ENCODE results near the gene RNF19B.
"Not testable (repeated sequence)": the region's sequence is repeated elsewhere in the genome, so short reads cannot be mapped to it uniquely, and the experiment has no call there.

The RNF19B gene

DNA sequence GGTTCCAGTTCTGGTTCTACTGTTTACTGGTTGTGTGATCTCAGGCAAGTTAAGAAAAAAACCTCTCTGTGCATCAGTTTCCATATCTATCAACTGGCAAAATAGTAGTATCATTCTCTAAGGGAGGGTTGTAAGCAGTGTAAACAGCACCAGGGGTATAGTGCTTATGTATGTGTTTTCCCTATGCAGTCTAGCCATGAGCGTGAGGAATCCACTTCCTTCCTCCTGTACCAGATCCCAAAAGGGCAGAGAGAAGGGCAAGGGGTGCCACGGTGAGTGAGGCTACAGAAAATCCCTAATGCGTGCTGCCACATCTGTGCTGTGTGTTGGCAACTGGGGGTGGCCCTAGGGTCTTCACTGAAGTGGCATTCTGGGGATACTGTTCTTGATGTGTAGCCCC lies 18.4 kb upstream of the RNF19B start:
- peaks cover 4 to 6% of the 10 kb centered on the region in 2 donors for H3K9me3 Mint-ChIP-seq
- H3K4me3 Mint-ChIP-seq, result peak overlapping the region in 1 of 2 donors; percentile 56
- no peak for ATAC-seq
- H3K27ac Mint-ChIP-seq, result no peak overlapping the region
- DNase-seq, result no peak
- no peaks in the 10 kb centered on the region for H3K27me3 Mint-ChIP-seq
- peaks cover 52% of the 10 kb centered on the region for H3K4me1 Mint-ChIP-seq

DNA sequence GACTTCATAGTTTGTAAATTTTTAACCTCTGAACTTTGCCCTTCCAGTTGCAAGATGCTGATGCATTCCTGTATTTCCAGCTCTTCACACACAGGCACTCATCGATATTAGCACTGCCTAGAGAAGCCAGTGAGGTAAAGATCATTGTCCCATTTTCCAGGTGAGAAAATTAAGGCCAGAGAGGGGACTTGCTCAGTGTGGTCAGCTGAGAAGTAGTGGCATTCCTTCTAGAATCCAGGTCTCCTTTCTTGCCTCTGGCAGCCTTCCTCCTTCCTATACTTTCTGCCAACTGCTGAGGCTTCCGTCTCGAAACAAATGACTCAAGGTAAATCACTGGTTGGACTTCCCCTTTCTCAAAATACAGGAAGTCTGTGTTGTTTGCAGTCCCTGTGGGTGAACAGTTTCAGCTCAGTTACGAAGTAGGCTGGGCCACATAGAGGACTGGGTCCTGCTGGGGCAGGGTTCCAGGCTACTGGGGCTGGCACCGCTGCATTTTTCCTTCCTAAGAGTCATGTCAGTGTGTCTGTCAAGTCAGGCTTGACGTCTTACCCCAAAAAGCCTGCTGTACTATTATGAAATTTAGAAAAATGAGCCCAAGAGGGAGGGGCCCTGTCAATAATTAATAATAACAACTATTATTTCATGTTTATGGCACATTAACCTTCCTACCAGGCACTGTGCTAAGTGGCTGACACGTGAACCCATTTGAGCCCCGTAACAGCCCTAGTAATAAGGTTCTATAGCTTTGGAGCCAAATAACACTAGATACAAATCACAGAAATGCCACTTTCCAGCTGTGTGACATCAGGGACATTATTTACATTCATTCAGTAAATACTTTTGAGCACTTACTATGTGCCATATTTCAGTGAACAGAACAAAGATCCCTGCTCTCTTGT lies 16.6 kb upstream of the RNF19B start:
- DNase-seq, result peak; percentile 48 to 78
- Mint-ChIP-seq H3K27ac (peak overlapping the region; percentile 92 to 94), H3K4me1 (peaks cover 52% of the 10 kb centered on the region), H3K4me3 (peak overlapping the region; percentile 41 to 82), H3K9me3 (peaks cover 4 to 6% of the 10 kb centered on the region in 2 donors), H3K27me3 (no peaks in the 10 kb centered on the region)
- ATAC-seq, result peak; percentile 98

DNA sequence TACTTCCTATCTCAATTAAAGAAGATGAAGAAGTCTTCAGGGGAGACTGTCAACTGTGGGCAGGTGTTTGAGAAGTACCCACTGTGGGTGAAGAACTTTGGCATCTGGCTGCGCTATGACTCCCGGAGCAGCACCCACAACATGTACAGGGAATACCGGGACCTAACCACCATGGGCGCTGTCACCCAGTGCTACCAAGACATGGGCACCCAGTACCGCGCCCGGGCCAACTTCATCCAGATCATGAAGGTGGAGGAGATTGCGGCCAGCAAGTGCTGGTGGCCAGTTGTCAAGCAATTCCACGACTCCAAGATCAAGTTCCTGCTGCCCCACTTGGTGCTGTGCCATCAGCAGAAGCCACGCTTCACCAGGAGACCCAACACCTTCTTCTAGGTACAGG lies 15.5 kb upstream of the RNF19B start:
- DNase-seq, result no peak
- Mint-ChIP-seq H3K4me3 (no peak overlapping the region), H3K27ac (no peak overlapping the region), H3K9me3 (peaks cover 4 to 6% of the 10 kb centered on the region in 2 donors), H3K27me3 (no peaks in the 10 kb centered on the region), H3K4me1 (peaks cover 48% of the 10 kb centered on the region)
- no peak for ATAC-seq

DNA sequence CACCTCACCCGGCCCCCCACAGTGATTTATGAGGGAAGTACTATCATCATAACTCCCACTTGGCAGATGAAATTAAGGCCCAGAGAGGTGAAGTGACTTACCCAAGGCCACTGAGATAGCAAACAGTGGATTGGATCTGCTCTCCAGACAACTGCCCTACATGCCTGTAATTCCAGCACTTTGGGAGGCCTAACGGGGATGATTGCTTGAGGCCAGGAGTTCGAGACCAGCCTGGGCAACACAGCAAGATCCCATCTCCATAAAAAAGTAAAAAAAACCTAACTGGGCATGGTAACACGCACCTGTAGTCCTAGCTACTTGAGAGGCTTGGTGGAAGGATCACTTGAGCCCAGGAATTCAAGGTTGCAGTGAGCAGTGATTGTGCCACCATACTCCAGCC lies 14.2 kb upstream of the RNF19B start:
- Mint-ChIP-seq H3K4me3 (no peak overlapping the region), H3K4me1 (peaks cover 36% of the 10 kb centered on the region), H3K27me3 (no peaks in the 10 kb centered on the region), H3K27ac (no peak overlapping the region), H3K9me3 (peaks cover 4 to 6% of the 10 kb centered on the region in 2 donors)
- no peak for ATAC-seq
- no peak for DNase-seq

DNA sequence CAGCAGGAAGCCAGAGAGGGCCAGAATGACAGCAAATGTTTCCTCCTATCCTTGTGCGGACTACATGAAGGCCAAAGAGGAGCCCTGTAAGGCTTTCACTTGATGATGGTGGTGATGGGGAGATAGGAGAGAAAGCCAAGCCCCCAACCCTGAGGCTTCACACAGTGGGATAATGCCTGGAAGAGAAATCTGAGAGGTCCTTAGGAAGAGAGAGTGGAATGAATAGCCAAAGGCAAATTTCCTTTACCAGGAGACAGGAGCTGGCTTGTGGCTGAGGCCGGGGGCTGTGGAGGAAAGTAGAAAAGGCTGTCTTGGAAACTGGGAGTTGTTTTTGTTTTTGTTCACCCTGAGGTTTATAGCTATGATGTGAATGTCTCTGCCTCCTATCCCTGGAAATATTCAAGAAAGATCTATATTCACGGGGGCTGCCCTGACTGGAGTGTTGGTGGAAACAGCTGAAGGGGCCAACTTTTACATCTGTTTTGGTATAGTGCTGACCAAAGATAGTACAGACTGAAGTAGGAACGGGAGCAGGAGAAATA lies 13.0 kb upstream of the RNF19B start:
- Mint-ChIP-seq H3K4me1 (peaks cover 31% of the 10 kb centered on the region), H3K4me3 (no peak overlapping the region), H3K9me3 (peaks cover 2 to 3% of the 10 kb centered on the region in 2 donors), H3K27me3 (peaks cover 6% of the 10 kb centered on the region), H3K27ac (no peak overlapping the region)
- DNase-seq, result no peak
- ATAC-seq, result no peak

DNA sequence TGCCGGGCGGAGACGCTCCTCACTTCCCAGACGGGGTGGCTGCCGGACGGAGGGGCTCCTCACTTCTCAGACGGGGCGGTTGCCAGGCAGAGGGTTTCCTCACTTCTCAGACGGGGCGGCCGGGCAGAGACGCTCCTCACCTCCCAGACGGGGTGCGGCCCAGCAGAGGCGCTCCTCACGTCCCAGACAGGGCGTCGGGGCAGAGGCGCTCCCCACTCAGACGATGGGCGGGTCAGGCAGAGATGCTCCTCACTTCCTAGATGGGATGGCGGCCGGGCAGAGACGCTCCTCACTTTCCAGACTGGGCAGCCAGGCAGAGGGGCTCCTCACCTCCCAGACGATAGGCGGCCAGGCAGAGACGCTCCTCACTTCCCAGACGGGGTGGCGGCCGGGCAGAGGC lies 10.4 kb upstream of the RNF19B start:
- H3K27me3 Mint-ChIP-seq, result peaks cover 28% of the 10 kb centered on the region
- H3K27ac Mint-ChIP-seq, H3K9me3 Mint-ChIP-seq, DNase-seq, ATAC-seq: not testable (repeated sequence)
- H3K4me3 Mint-ChIP-seq, result peak overlapping the region; percentile 12 to 39
- H3K4me1 Mint-ChIP-seq, result peaks cover 12% of the 10 kb centered on the region

DNA sequence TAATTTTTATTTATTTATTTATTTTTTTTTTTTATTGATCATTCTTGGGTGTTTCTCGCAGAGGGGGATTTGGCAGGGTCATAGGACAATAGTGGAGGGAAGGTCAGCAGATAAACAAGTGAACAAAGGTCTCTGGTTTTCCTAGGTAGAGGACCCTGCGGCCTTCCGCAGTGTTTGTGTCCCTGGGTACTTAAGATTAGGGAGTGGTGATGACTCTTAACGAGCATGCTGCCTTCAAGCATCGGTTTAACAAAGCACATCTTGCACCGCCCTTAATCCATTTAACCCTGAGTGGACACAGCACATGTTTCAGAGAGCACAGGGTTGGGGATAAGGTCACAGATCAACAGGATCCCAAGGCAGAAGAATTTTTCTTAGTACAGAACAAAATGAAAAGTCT lies 8.8 kb upstream of the RNF19B start:
- Mint-ChIP-seq H3K27me3 (peaks cover 28% of the 10 kb centered on the region), H3K4me1 (peaks cover 10% of the 10 kb centered on the region)
- not testable (repeated sequence) for H3K27ac Mint-ChIP-seq, H3K4me3 Mint-ChIP-seq, H3K9me3 Mint-ChIP-seq, DNase-seq, ATAC-seq

DNA sequence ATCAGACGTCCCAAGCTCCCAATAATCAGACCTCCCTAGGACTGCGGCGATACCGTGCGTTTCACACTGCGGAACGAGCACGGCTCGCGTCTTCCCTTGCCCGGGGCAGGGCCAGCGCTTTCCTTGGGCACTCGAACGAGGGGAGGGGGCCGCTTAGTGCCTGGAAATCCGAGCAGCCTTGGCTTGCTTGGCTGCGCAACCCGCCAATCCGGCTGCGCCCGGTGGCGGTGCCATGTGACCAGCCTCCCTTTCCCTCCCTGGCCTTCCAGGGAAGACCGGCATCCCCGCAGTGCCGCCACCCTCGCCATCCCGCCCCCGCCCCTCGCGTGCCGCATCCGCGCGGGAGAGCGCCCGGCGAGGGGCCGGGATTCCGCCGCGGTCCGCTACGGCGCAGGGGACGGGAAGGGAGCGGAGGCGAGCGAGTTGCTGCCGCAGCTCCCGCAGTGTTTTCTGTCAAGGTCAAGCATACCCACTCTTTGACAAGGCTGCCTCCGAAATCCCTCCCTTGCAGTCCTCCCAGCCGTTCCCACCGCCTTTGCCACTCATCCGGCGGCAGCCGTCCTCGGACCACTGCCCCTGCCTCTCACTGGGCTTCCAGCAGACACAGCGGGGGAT lies 8.3 kb upstream of the RNF19B start:
- DNase-seq, result no peak
- H3K27ac Mint-ChIP-seq, result no peak overlapping the region
- peaks cover 28% of the 10 kb centered on the region for H3K27me3 Mint-ChIP-seq
- peaks cover 0 to 6% of the 10 kb centered on the region in 2 donors for H3K9me3 Mint-ChIP-seq
- peak; percentile 61 for ATAC-seq
- H3K4me1 Mint-ChIP-seq, result peaks cover 14% of the 10 kb centered on the region
- peak overlapping the region; percentile 78 to 79 for H3K4me3 Mint-ChIP-seq

DNA sequence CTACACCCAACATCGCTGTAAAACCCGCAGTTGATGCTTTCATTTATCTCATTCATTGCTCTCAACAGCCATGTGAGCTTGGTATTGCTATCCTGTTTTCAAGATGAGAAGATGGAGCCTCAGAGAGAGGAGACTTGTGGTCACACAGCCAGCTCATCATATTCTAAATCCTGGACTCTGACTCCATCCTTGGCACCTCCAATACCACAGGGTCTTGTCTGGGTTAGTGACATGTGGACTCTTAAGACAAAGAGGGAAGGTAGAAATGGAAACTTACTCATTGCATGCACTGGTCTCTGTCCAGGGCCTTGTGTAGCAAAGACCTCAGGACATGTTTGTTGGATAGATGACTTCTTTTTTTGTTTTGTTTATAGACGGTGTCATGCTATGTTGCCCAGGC lies 7.0 kb upstream of the RNF19B start:
- H3K4me3 Mint-ChIP-seq, result no peak overlapping the region

DNA sequence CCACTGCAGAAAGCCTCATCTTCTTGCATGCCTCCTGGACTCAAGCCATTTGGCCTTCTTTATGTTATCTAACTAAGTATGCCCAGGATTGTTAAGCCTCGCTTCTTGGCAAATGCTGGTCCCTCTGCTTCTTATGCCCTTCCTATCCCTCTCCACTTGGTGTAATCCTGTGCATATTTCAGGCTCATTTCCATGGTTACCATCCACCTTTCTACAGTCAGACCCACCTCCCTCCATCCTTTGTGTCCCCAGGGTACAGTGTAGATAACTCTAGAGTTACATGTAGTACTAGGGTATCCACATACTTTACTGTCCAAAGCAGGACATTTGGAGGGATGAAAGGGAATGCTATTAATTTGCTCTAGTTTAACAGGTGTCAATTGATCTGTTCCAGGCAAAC lies 6.5 kb upstream of the RNF19B start:
- H3K9me3 Mint-ChIP-seq, result peaks cover 0 to 6% of the 10 kb centered on the region in 2 donors
- H3K27me3 Mint-ChIP-seq, result peaks cover 28% of the 10 kb centered on the region
- no peak for ATAC-seq
- peaks cover 14% of the 10 kb centered on the region for H3K4me1 Mint-ChIP-seq
- DNase-seq, result no peak
- H3K27ac Mint-ChIP-seq, result no peak overlapping the region
- H3K4me3 Mint-ChIP-seq, result no peak overlapping the region

More for the DNA sequence above, 7.0 kb upstream of the RNF19B start:
- Mint-ChIP-seq H3K27ac (no peak overlapping the region), H3K9me3 (peaks cover 0 to 6% of the 10 kb centered on the region in 2 donors), H3K27me3 (peaks cover 28% of the 10 kb centered on the region), H3K4me1 (peaks cover 14% of the 10 kb centered on the region)
- ATAC-seq (no peak), DNase-seq (no peak)

DNA sequence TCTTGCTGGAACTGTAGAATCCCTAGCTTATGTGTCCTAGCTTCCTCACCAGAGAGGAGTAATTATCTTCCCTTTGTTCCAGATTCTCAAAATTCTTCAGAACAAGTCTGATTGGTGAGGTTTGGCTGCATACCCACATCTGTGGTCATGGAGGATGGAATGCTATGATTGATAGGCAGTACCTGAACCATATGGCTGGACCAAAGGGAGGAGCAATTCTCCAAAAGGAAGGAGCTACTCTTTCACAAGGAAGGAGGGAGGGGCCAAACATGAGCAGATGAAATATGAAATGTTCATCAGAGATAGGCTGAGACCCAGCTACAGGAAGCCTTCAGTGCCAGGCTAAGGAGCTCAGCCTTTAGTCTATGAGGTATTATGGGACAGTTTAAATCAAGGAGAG lies 5.0 kb upstream of the RNF19B start:
- H3K27ac Mint-ChIP-seq, result no peak overlapping the region
- DNase-seq (no peak), ATAC-seq (no peak)
- peaks cover 0 to 6% of the 10 kb centered on the region in 2 donors for H3K9me3 Mint-ChIP-seq
- peaks cover 14% of the 10 kb centered on the region for H3K4me1 Mint-ChIP-seq
- no peak overlapping the region for H3K4me3 Mint-ChIP-seq
- H3K27me3 Mint-ChIP-seq, result peaks cover 28% of the 10 kb centered on the region

DNA sequence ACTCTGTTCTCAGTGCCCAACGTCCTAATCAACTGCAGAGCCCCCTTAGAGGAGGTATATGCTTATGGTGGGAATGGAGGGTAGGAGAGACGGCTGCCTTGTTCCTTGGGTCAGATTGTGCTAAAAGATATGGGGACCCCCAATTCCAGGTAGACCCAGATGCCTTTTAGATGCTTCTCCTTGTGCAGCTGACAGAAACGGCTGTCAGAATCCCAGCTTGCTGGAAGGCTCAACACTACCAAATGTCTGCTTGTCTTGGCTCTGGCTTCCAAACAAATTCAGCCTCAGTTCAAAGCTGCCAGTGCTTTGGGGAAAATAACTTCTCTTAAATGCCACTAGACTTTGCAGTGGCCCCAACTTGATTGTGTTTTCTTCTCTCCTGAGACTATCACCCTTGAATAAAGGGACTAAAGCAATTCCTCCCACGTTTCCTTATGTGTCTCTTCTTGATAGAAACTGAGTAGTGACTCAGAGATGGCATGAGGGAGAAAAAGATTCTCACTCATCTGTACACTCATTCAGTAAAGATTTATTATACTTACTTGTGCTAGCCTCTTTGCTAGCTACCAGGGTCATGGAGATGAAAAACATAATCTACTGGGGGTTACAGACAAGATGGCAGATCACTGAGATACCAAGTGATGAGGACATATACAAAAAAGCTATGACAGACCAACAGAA lies 3.4 kb upstream of the RNF19B start:
- H3K4me3 Mint-ChIP-seq, result no peak overlapping the region
- H3K27ac Mint-ChIP-seq, result no peak overlapping the region
- H3K4me1 Mint-ChIP-seq, result peaks cover 23% of the 10 kb centered on the region

DNA sequence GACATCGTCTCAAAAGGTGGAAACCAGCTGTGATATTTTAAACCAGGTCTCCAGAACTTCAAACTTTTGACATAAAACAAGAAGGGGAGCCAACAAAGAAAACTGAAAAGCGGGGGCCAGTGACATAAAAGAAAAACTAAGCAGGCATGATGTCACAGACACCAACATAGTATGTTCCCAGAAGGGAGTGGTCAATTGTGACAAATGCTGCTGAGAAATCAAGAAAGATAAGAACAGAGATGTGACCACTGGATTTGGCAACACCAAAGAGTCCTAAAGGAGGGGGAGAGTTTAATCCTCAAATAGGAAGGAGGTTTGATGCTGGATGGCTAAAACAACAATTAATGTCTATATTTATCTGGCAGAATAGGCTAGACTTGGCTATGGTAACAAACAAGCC lies 2.3 kb upstream of the RNF19B start:
- H3K27ac Mint-ChIP-seq, result no peak overlapping the region
- H3K4me1 Mint-ChIP-seq, result peaks cover 27% of the 10 kb centered on the region
- ATAC-seq (no peak), DNase-seq (no peak)
- H3K9me3 Mint-ChIP-seq, result peaks cover 0 to 6% of the 10 kb centered on the region in 2 donors
- H3K27me3 Mint-ChIP-seq, result peaks cover 16% of the 10 kb centered on the region
- H3K4me3 Mint-ChIP-seq, result no peak overlapping the region

More for the DNA sequence above, 3.4 kb upstream of the RNF19B start:
- Mint-ChIP-seq H3K27me3 (peaks cover 27% of the 10 kb centered on the region), H3K9me3 (peaks cover 0 to 6% of the 10 kb centered on the region in 2 donors)
- no peak for ATAC-seq
- no peak for DNase-seq

DNA sequence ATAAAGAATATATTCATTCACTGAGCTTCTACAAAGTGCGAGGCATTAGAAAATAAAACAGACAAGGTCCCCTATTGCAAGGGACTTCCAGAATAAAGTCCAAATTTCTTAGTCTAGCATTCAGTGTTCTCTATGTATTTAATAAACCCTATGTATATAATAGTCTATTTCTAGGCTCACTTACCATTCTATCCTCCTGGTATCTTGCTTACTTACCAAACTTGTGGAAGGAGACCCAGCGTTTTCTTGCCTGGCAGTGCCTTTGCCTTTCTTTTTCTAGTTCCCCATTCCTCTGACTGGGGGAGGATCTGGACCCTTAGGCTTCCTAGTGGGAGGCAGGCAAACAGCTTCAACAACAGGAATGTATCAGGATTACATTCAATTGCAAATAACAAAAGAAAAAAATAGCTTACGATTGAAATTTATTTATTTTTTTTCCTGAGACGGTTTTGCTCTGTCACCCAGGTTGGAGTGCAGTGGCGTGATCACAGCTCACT lies 690 bp upstream of the RNF19B start:
- ATAC-seq (no peak), DNase-seq (no peak)
- Mint-ChIP-seq H3K4me3 (peak overlapping the region; percentile 80 to 86), H3K27ac (peak overlapping the region; percentile 91 to 96), H3K27me3 (no peaks in the 10 kb centered on the region), H3K9me3 (no peaks in the 10 kb centered on the region), H3K4me1 (peaks cover 40% of the 10 kb centered on the region)

DNA sequence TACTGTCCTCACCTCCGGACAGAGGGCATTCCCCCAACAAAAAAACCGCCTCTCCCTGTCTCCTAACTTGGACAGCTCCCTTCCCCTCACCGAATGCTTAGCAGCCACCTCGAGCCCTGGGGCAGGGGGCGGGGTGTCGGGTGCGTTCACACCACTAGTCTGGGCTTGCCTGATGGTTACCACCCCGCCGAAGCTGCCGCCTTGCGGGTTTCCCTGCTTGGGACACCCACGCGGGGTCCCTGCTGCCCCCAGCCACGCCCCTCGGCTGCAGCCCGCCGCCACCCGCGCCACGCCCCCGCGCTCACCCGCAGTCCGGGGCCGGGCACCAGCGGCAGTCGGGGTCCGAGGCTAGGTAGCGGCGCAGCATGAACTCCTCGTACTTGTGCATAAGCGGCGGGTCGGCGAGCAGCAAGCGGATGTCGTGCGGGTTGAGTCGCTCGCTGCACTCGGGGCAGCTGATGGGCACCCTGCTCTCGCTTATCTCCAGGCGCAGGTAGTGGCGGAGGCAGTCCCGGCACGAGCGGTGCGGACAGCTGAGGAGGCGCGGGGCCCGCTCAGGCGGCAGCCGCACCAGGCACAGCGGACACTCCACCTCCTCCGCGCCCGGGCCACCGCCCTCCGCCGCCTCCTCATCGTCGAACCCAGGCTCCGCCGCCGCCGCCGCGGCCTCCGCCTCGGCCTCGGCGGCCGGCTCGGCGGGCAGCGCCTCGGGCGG lies 706 bp downstream of the RNF19B start:
- Mint-ChIP-seq H3K9me3 (no peaks in the 10 kb centered on the region), H3K27ac (peak overlapping the region; percentile 86 to 90), H3K4me1 (peaks cover 48% of the 10 kb centered on the region), H3K4me3 (peak overlapping the region; percentile 92 to 94), H3K27me3 (no peaks in the 10 kb centered on the region)
- DNase-seq (peak; percentile 68 to 74), ATAC-seq (peak; percentile 58)
